NCI-H748 treated with DMSO at 0.1 percent for 48 hours (cell line): ENCODE data around the gene KLF1.

Source experiments
- DNase-seq: peaks from one replicate; lab custom pipeline; 2025; lab: John Stamatoyannopoulos, UW

The KLF1 gene

DNA sequence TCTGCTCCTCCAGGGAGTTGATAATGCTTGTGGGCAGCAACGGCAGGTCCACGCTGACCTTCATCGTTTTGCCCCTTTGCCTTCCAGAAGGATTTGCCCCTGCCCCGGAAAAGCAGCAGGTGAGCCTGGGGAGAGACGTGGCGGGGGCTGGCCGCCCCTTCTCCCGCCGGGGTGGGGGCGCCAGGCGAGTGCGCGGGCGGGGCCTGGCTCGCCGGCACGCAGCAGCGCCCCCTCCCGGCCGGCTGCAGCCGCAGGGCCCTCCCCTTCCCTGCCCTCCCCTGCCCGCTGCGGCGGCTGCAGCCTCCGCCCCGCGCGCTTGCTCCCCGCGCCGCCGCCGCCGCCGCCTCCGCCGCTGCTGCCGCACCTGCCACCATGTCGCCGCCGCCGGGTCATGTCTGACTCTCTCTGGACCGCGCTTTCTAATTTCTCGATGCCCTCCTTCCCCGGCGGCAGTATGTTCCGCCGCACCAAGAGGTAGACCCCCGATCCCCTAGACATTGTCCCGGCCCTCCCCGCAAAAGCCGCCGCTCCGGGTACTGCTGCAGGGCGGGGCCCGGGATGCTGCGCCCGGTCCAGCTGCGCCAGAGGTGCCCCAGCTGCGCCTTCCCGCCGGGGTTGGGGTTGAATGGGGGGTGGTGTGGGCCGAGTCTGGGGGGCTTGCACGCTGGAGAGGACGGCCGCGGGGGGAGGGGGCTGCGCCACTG lies 48.7 kb downstream of the KLF1 start, which contains the start of gene MAST1:
TSS of gene MAST1 (plus strand) at position 334 of the 704 bp plus-strand sequence. CDS start at position 392, 58 bp downstream.
- DNase-seq = peak; percentile 35

DNA sequence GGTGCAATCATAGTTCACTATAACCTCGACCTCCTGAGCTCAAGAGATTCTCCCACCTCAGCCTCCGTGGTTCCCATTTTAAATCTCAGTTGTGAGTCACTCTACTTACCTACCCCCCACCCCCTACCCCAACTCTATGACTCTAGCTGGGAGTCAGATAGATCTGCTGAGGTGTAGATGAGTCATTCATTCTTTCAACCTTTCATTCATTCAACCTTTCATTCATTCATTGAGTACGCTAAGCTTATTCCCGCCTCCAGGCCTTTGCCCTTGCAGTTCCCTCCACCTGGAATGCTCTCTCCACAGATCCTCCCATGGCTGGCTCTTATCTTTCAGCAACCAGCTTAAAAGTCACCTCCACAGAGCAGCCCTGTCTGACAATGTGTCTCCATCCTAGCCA lies 49.8 kb downstream of the KLF1 start:
- DNase-seq = no peak

DNA sequence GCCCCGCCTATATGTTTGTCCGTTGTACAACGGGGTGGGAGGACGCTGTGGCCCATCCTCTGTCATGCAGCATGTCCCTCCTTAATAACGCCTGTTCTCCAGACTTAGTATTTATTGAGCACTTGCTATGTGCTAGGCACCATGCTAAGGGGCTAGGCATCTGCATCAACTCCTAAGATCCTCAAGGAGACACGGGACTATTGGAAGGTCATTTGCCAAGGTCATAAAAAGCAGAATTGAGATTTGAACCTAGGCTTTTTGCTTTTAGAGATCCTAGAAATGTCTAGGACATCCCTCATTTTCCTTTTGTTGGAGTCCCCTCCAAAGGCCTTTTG lies 50.5 kb downstream of the KLF1 start:
- DNase-seq = no peak

DNA sequence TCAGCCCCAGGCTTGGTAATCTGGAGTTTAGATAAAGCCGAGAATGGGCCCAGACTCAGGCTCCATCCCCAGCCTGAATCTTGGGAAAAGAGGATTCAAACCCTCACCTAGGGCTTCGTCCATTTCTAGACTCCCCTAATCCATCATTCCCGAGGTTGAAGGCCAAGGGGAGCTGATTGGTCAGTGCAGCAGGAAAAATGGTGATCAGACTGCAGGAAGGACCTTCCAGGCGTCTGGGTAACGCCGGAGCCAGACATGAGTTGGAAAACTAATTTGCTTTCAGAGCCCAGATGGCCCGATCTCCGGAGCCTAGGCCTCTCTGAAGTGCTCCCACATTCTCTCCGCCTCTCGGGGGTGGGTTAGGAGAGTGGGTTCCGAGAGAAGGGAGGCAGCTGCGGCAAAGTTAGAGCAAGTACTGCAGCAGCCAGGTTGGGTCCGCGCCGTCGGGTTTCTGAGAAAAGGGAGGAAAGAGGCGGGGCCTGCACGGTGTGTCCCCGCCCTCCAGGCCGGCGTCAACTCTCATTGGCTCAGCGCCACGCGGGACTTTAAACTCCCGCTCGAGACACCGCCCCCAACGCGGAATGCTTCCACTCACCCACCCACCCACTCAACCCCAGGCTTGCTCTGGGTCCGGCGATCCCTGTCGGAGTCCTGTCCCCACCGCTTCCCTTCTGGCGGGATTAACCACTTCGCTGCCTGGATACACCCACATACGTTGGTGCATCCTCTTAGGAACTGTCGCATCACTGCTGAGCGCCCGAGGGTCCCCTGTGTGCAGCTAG lies 51.8 kb downstream of the KLF1 start:
- peak; percentile 25 for DNase-seq

DNA sequence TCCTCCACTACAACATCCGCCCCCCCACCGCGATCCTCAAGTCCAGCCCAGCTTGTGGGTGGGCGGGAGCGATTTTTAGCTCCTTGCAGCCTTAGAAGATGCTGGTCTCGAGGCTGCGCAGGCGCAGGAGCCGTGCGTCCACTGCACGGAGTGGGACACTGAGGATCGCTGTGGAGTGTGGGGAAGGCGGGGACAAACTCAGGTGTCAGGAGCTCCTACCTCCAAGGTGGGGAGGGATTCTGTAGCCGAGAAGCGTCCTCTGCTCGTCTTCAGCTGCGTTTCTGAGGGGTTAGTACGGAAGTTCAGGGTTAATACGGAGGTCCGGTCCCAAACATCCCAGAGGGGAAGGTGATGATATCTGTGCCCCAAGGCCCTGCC lies 52.4 kb downstream of the KLF1 start, which contains the start of gene RTBDN:
TSS of gene RTBDN (minus strand) at position 14 of the 378 bp plus-strand sequence. CDS start 4,600 bp downstream, outside the sequence.
- DNase-seq = no peak
